ENCODE results near the gene COL6A2.
"Not testable (repeated sequence)": the region's sequence is repeated elsewhere in the genome, so short reads cannot be mapped to it uniquely, and the experiment has no call there.

Gene COL6A2

DNA sequence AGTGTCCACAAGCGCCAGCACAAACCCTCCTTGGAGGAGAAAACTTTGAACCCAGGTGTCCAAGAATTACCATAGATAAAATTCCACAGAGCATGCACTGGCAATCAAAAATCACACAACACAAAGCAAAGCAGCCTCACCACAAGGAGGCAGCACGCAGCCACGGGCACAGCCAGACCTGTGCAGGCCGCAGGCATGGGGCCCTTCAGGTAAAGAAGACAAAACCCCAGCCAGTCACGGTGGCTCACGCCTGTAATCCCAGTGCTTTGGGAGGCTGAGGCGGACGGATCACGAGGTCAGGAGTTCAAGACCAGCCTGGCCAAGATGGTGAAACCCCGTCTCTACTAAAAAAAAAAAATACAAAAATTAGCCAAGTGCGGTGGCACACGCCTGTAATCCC lies 49.5 kb downstream of the COL6A2 start:
- TF ChIP-seq, protein P1, sequence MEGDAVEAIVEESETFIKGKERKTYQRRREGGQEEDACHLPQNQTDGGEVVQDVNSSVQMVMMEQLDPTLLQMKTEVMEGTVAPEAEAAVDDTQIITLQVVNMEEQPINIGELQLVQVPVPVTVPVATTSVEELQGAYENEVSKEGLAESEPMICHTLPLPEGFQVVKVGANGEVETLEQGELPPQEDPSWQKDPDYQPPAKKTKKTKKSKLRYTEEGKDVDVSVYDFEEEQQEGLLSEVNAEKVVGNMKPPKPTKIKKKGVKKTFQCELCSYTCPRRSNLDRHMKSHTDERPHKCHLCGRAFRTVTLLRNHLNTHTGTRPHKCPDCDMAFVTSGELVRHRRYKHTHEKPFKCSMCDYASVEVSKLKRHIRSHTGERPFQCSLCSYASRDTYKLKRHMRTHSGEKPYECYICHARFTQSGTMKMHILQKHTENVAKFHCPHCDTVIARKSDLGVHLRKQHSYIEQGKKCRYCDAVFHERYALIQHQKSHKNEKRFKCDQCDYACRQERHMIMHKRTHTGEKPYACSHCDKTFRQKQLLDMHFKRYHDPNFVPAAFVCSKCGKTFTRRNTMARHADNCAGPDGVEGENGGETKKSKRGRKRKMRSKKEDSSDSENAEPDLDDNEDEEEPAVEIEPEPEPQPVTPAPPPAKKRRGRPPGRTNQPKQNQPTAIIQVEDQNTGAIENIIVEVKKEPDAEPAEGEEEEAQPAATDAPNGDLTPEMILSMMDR (IDR thresholded peaks at IDR 0.05; ENCODE audit: poor library complexity, severe bottlenecking): peak; percentile 52
- not testable (repeated sequence) for H3K4me3 ChIP-seq (ENCODE audit: severe bottlenecking); H3K27me3 ChIP-seq (ENCODE audit: insufficient read depth, poor library complexity, severe bottlenecking); H3K9me3 ChIP-seq (ENCODE audit: severe bottlenecking); ATAC-seq (ENCODE audit: low read depth); H3K36me3 ChIP-seq (ENCODE audit: low read depth); H3K27ac ChIP-seq (ENCODE audit: poor library complexity, severe bottlenecking); H3K4me1 ChIP-seq (ENCODE audit: insufficient read depth, poor library complexity, severe bottlenecking); DNase-seq (ENCODE audit: low spot score)

DNA sequence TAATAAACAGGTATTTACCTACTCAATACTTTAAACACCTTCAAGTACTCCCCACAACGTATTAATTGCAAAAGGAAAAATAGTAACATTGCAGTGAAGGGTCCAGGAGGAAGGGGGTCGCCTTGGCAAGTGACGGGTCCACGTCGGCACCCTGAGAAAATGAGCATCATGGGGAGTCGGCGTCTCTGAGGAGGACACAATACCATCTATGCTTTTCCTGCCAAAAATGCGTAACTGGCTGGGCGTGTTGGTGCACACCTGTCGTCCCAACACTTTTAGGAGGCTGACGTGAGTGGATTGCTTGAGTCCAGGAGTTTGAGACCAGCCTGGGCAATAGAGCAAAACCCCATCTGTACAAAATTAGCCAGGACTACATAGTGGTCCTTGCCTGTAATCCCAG lies 50.2 kb downstream of the COL6A2 start:
- DNase-seq (ENCODE audit: low spot score) (no peak), ATAC-seq (ENCODE audit: low read depth) (no peak)
- no peak overlapping the region for H3K4me3 ChIP-seq (ENCODE audit: severe bottlenecking)
- no peaks in the 10 kb centered on the region for H3K9me3 ChIP-seq (ENCODE audit: severe bottlenecking)
- TF ChIP-seq, protein P1 (IDR thresholded peaks at IDR 0.05; ENCODE audit: poor library complexity, severe bottlenecking): no peak
- no peaks in the 10 kb centered on the region for H3K36me3 ChIP-seq (ENCODE audit: low read depth)
- no peak overlapping the region for H3K27ac ChIP-seq (ENCODE audit: poor library complexity, severe bottlenecking)
- peaks cover 3% of the 10 kb centered on the region for H3K4me1 ChIP-seq (ENCODE audit: insufficient read depth, poor library complexity, severe bottlenecking)
- H3K27me3 ChIP-seq (ENCODE audit: insufficient read depth, poor library complexity, severe bottlenecking): no peaks in the 10 kb centered on the region

DNA sequence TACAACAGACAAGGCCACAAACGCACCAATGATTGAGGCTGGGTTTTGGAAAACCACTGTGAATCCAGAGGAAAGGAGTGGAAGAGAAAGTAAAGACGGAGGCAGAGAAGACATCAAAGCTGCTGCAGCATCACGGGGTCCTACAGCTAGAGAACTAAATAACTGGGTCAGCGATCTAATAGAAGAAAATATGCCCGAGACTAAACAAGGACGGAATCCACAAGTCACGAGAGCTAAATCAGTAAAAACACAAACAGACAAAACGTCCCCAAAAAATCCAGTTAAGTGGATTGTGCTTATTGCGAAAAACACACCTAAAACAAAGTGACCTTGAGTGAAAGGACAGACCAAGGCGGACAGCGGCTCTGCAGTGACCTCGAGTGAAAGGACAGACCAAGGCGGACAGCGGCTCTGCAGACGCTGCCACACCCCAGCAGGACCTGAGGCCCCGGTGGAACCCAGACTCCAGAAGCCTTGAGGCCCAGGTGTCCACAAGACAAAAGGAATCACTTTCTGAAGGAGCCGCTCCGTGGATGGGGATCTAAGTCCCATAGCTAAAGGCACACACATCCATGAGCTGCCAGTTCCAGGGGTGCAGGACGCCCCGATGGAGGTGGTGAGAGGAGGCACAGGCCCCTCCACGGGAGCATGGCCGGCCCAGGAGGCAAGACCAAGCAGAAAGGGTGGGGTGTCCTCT lies 51.4 kb downstream of the COL6A2 start:
- TF ChIP-seq, protein P1 (IDR thresholded peaks at IDR 0.05; ENCODE audit: poor library complexity, severe bottlenecking): no peak
- Histone ChIP-seq H3K9me3 (ENCODE audit: severe bottlenecking) (no peaks in the 10 kb centered on the region), H3K4me1 (ENCODE audit: insufficient read depth, poor library complexity, severe bottlenecking) (no peaks in the 10 kb centered on the region), H3K27ac (ENCODE audit: poor library complexity, severe bottlenecking) (no peak overlapping the region), H3K36me3 (ENCODE audit: low read depth) (no peaks in the 10 kb centered on the region), H3K4me3 (ENCODE audit: severe bottlenecking) (no peak overlapping the region), H3K27me3 (ENCODE audit: insufficient read depth, poor library complexity, severe bottlenecking) (no peaks in the 10 kb centered on the region)
- DNase-seq (ENCODE audit: low spot score): peak; percentile 36
- no peak for ATAC-seq (ENCODE audit: low read depth)

DNA sequence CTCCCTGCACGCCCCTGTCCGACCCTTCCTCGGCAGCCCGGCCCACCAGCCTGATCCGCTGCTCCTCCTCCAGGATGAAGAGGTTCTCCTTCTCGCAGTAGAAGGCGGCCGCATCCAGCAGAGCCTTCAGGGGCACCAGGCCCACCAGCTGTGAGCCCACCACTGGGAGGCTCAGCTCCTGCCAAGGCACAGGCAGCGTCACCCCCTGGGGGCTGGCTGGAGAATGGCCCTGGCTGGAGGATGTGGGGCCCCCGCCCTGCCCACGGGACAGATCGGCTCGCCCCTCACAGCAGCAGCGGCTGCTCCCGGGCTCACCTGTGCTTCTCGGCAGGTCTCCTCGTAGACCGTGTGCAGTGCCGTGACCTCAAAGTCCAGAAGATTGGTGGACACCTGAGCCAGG lies 52.2 kb downstream of the COL6A2 start:
- H3K36me3 ChIP-seq (ENCODE audit: low read depth): no peaks in the 10 kb centered on the region
- TF ChIP-seq, protein P1 (IDR thresholded peaks at IDR 0.05; ENCODE audit: poor library complexity, severe bottlenecking): no peak
- no peak overlapping the region for H3K4me3 ChIP-seq (ENCODE audit: severe bottlenecking)
- no peaks in the 10 kb centered on the region for H3K4me1 ChIP-seq (ENCODE audit: insufficient read depth, poor library complexity, severe bottlenecking)
- no peak for ATAC-seq (ENCODE audit: low read depth)
- H3K27me3 ChIP-seq (ENCODE audit: insufficient read depth, poor library complexity, severe bottlenecking): no peaks in the 10 kb centered on the region
- no peaks in the 10 kb centered on the region for H3K9me3 ChIP-seq (ENCODE audit: severe bottlenecking)
- H3K27ac ChIP-seq (ENCODE audit: poor library complexity, severe bottlenecking): no peak overlapping the region
- peak; percentile 57 for DNase-seq (ENCODE audit: low spot score)

DNA sequence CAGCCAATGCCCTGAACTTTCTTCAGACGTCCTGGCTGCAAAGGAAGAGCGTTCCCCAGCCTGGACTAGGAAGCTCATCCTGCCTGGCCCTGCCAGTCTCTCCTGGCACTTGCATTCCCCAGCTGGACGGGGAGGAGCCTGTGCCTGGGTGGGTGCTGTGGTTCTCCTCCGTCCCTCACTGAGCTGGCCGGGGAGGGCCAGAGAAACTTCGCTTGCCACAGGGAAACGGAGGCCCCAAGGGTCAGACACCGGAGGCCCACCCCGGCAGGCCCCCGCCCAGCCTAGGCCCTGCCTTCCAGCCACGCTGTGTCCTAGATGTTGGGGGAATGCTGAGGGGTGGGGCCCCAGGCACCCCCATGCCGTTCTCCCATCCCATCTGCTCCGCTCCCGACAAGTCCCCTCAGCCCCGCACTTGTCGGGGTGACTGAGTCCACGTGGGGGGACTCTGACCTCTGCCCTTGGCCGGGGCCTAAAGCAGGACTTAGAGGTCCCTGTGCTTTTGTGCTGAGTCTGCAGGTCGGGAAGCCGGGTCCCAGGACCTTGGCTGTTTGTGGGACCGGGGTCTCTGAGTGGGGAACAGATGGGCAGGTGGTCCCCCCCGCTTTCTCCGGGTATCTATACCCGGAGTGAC lies 52.7 kb downstream of the COL6A2 start:
- H3K36me3 ChIP-seq (ENCODE audit: low read depth): no peaks in the 10 kb centered on the region
- DNase-seq (ENCODE audit: low spot score): peak; percentile 41
- no peaks in the 10 kb centered on the region for H3K4me1 ChIP-seq (ENCODE audit: insufficient read depth, poor library complexity, severe bottlenecking)
- H3K4me3 ChIP-seq (ENCODE audit: severe bottlenecking): no peak overlapping the region
- H3K27ac ChIP-seq (ENCODE audit: poor library complexity, severe bottlenecking): no peak overlapping the region
- H3K9me3 ChIP-seq (ENCODE audit: severe bottlenecking): no peaks in the 10 kb centered on the region
- no peak for ATAC-seq (ENCODE audit: low read depth)
- no peaks in the 10 kb centered on the region for H3K27me3 ChIP-seq (ENCODE audit: insufficient read depth, poor library complexity, severe bottlenecking)
- TF ChIP-seq, protein P1 (IDR thresholded peaks at IDR 0.05; ENCODE audit: poor library complexity, severe bottlenecking): no peak

Data from RWPE2 (cell line).